GM12878 (cell line): Measurements from ENCODE around the gene ORC1.

Experiments used
- ATF2 ChIP-seq: IDR thresholded peaks from 2 replicates; pipeline ENCODE4 v1.6.1; 2012; ENCODE audit warnings: low read length, inconsistent platforms
- CTCF ChIP-seq, 3 experiments: IDR thresholded peaks in 2 of 3; conservative IDR thresholded peaks in 1 of 3; 2 replicates each; pipeline ENCODE4 v1.5.1; 2011; ENCODE audit warnings: low read depth in 3 of 3, low read length in 3 of 3, mild to moderate bottlenecking in 3 of 3, control low read depth in 2 of 3, moderate library complexity in 2 of 3, inconsistent platforms in 1 of 3, mixed read lengths in 1 of 3; ENCODE audit not compliant: control insufficient read depth in 2 of 3, insufficient read depth in 1 of 3; ENCODE audit errors: extremely low read depth in 1 of 3
- EGR1 ChIP-seq, 2 experiments: IDR thresholded peaks; 1 replicate in 1 of 2; 2 replicates in 1 of 2; pipeline ENCODE4 v1.6.1; 2011 to 2012; ENCODE audit warnings: low read depth in 2 of 2, low read length in 2 of 2, borderline replicate concordance in 1 of 2, mild to moderate bottlenecking in 1 of 2, moderate library complexity in 1 of 2
- FOXK2 ChIP-seq: fragments of 450-650 bp; IDR thresholded peaks from 2 replicates; pipeline ENCODE4 v1.6.1; 2017; ENCODE audit warnings: mild to moderate bottlenecking, moderate library complexity
- FOXM1 ChIP-seq: IDR thresholded peaks from 2 replicates; pipeline ENCODE4 v1.6.1; 2012; ENCODE audit warnings: low read depth, mild to moderate bottlenecking, inconsistent platforms, low read length, moderate library complexity
- MAX ChIP-seq: IDR thresholded peaks from 2 replicates; pipeline ENCODE4 v1.6.1; 2012; ENCODE audit warnings: low read depth, low read length, improper control_type of control experiment
- NR2C2 ChIP-seq: IDR thresholded peaks from 2 replicates; pipeline ENCODE4 v1.6.1; 2011; ENCODE audit warnings: borderline replicate concordance, low read depth; ENCODE audit not compliant: control insufficient read depth, insufficient read length
- PKNOX1 ChIP-seq: fragments of 450-650 bp; IDR thresholded peaks from 2 replicates; pipeline ENCODE4 v1.6.1; 2016; ENCODE audit warnings: mild to moderate bottlenecking
- POLR2AphosphoS5 ChIP-seq: IDR thresholded peaks from 2 replicates; pipeline ENCODE4 v1.6.1; 2011; ENCODE audit warnings: mild to moderate bottlenecking, low read length, inconsistent platforms
- SIN3A ChIP-seq: IDR thresholded peaks from 2 replicates; pipeline ENCODE4 v1.6.1; 2012; ENCODE audit warnings: low read depth, low read length, improper control_type of control experiment
- SUPT20H ChIP-seq: IDR thresholded peaks from 2 replicates; pipeline ENCODE4 v1.6.1; 2011; ENCODE audit warnings: low read depth, mild to moderate bottlenecking, low read length, moderate library complexity, borderline replicate concordance; ENCODE audit not compliant: control insufficient read depth
- YY1 ChIP-seq: IDR thresholded peaks from 2 replicates; pipeline ENCODE4 v1.6.1; 2011; ENCODE audit warnings: low read depth, mild to moderate bottlenecking, low read length
- ZNF274 ChIP-seq: IDR thresholded peaks from one replicate; pipeline ENCODE4 v1.8.0; 2011; ENCODE audit not compliant: insufficient read length, insufficient read depth

GRCh38 chr1:52355847-52356505 is 48.2 kb downstream of the ORC1 start:
- TF ChIP-seq YY1 = no peak
- TF ChIP-seq SIN3A = no peak
- TF ChIP-seq ATF2 = no peak
- no peak for TF ChIP-seq PKNOX1
- no peak; the same call in 1 of the 2 replicates for TF ChIP-seq POLR2AphosphoS5
- no peak for TF ChIP-seq CTCF (IDR thresholded peaks at IDR 0.05 in 2 of 3, conservative IDR thresholded peaks at IDR 0.05 in 1 of 3; ENCODE audit: control insufficient read depth in 2 of 3, extremely low read depth in 1 of 3, insufficient read depth in 1 of 3, low read depth in 3 of 3, low read length in 3 of 3)
- TF ChIP-seq MAX = no peak
- TF ChIP-seq NR2C2 = no peak
- no peak for TF ChIP-seq FOXM1
- TF ChIP-seq EGR1 (IDR thresholded peaks at IDR 0.05; ENCODE audit: borderline replicate concordance in 1 of 2, low read depth in 2 of 2, low read length in 2 of 2) = no peak
- no peak for TF ChIP-seq ZNF274
- no peak for TF ChIP-seq FOXK2
- no peak for TF ChIP-seq SUPT20H
